Measurements from ENCODE around the gene ZNF518B. TPM values are rescaled to one million over a fixed set of nuclear protein-coding genes. Genes with fewer than 3 reads are reported as not detected.

Gene ZNF518B
- total RNA-seq, 6 experiments from 2014 or later: 2.2 to 8.0 (median 4.4) TPM

GRCh38 chr4:10421344-10422055, 35.7 kb downstream of the ZNF518B start:
- Histone ChIP-seq H3K9me3 (no peaks in the 10 kb centered on the region), H3K27me3 (no peaks in the 10 kb centered on the region), H3K4me1 (no peaks in the 10 kb centered on the region), H3K36me3 (no peaks in the 10 kb centered on the region), H3K4me3 (no peak overlapping the region), H3K27ac (no peak overlapping the region)
- ATAC-seq (no peak), DNase-seq (no peak)
- WGBS (ENCODE audit: insufficient coverage, low coverage, low lambda C conversion rate, missing lambda C conversion rate): 59% methylated on average over 3 of the region's 3 CpGs
- TF ChIP-seq CTCF (IDR thresholded peaks at IDR 0.05) (no peak), POLR2A (IDR thresholded peaks at IDR 0.05) (no peak)
- intact Hi-C loops (cut with DNase I): no loop called here

GRCh38 chr4:10417740-10418139, 39.5 kb downstream of the ZNF518B start:
- TF ChIP-seq CTCF (IDR thresholded peaks at IDR 0.05) (no peak), POLR2A (IDR thresholded peaks at IDR 0.05) (no peak)
- H3K4me3 ChIP-seq: no peak overlapping the region
- no peak for ATAC-seq
- H3K27me3 ChIP-seq: no peaks in the 10 kb centered on the region
- intact Hi-C loops (cut with DNase I): no loop called here
- no peak overlapping the region for H3K27ac ChIP-seq
- WGBS (ENCODE audit: insufficient coverage, low coverage, low lambda C conversion rate, missing lambda C conversion rate): 87% methylated on average over 5 of the region's 6 CpGs
- no peaks in the 10 kb centered on the region for H3K9me3 ChIP-seq
- H3K4me1 ChIP-seq: no peaks in the 10 kb centered on the region
- no peaks in the 10 kb centered on the region for H3K36me3 ChIP-seq
- DNase-seq: no peak

- no peaks in the 10 kb centered on the region for H3K27me3 ChIP-seq
- no peaks in the 10 kb centered on the region for H3K36me3 ChIP-seq
- intact Hi-C loops (cut with DNase I): no loop called here
- H3K4me3 ChIP-seq: no peak overlapping the region
- H3K27ac ChIP-seq: no peak overlapping the region
- H3K4me1 ChIP-seq: no peaks in the 10 kb centered on the region
- no peak for DNase-seq
- 54% methylated on average over 2 of the region's 2 CpGs for WGBS (ENCODE audit: insufficient coverage, low coverage, low lambda C conversion rate, missing lambda C conversion rate)
- ATAC-seq: no peak
- no peaks in the 10 kb centered on the region for H3K9me3 ChIP-seq
- no peak for TF ChIP-seq POLR2A (IDR thresholded peaks at IDR 0.05)
- no peak for TF ChIP-seq CTCF (IDR thresholded peaks at IDR 0.05)
Observed at GRCh38 chr4:10416441-10416840, 40.8 kb downstream of the ZNF518B start.

GRCh38 chr4:10413177-10413576, 44.0 kb downstream of the ZNF518B start:
- no peaks in the 10 kb centered on the region for H3K9me3 ChIP-seq
- H3K4me1 ChIP-seq: no peaks in the 10 kb centered on the region
- intact Hi-C loops (cut with DNase I): no loop called here
- no peak overlapping the region for H3K27ac ChIP-seq
- no peaks in the 10 kb centered on the region for H3K36me3 ChIP-seq
- ATAC-seq (no peak), DNase-seq (no peak)
- no peak overlapping the region for H3K4me3 ChIP-seq
- TF ChIP-seq CTCF (IDR thresholded peaks at IDR 0.05): no peak
- TF ChIP-seq POLR2A (IDR thresholded peaks at IDR 0.05): no peak
- H3K27me3 ChIP-seq: no peaks in the 10 kb centered on the region
- 45% methylated on average over 2 of the region's 2 CpGs for WGBS (ENCODE audit: insufficient coverage, low coverage, low lambda C conversion rate, missing lambda C conversion rate)

All from right lobe of liver (tissue), 6 donors.